ENCODE measurements around the gene KRTAP16-1.

The KRTAP16-1 gene

DNA sequence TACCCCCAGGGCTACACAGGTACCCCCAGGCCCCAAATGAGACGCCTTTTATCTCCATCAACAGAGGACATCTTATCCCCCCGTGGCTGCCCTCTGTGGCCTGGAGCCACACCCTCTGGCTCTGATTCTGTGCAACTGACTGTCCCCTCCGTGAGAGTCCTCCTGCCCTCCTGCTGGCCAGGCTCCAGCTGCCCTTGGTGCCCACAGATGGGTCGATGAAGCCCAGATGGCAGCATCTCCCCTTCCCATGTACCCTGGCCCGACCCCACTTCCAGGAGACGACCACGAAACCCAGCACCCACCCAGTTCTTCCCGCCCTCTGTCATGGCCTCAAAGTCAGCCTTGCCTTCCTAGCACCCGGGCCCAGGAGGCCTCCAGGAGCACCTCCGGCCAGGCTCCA is 16.0 kb upstream of the KRTAP16-1 start:
- WGBS (ENCODE audit: extremely low coverage, insufficient coverage, insufficient read length): no CpG with 5 or more reads among the region's 10 CpGs

DNA sequence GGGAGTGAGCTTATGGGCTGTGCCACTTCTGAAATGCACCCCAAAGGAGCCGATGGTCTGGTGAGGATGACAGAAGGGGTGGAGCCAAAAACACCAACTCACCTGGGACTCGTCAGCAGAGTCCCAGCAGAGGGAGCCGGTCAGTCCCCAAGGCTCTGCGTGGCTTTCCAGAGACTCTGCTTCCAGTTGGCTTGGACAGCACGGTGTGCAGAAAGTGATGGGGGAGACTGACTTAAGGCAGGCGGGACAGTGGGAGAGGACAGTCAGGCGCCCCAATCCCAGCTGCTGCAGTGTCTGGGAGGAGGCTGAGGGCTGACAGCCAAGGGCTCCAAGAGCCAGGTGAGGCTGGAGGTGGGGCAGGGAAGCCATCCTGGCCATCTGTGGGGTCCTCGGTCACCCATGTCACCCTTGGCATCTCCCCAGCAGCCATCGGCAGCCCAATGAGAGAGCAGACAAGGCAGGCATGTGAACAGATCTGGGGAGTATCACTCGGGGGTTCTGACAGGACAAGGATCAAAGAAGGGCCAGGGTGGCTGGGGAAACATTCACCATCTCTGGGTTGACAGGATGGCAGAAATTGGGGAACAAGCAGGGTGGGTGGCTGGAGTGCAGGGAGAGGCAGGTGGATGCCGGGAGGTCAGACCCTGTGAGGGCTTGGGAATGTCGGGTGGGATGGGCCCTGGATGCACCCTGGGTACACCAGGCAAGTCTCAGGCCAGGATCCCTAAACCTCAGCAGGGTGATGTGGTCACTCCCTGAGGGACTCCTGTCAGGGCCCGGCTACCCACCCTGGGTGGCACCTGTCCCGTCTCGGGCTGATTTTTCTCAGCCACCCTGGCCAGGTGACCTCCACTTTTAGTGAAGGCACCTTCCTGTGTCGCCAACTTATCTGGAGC is 15.3 kb upstream of the KRTAP16-1 start:
- no peak overlapping the region for H3K14ac ChIP-seq (ENCODE audit: low read length)
- H3K27ac ChIP-seq (ENCODE audit: low read depth, low read length): no peak overlapping the region
- no peaks in the 10 kb centered on the region for H3K36me3 ChIP-seq (ENCODE audit: control insufficient read depth in 1 of 2, insufficient read depth in 2 of 2, low read length in 2 of 2)
- H2BK12ac ChIP-seq (ENCODE audit: low read length): peak overlapping the region; percentile 33
- H4K8ac ChIP-seq (ENCODE audit: low read depth, low read length): no peak overlapping the region
- H2BK120ac ChIP-seq (ENCODE audit: insufficient read depth, low read length, poor library complexity): no peak overlapping the region
- H3K4me1 ChIP-seq (ENCODE audit: control insufficient read depth in 1 of 2, insufficient read depth in 2 of 2, low read length in 2 of 2): peaks cover 6 to 8% of the 10 kb centered on the region in 2 experiments
- no peak overlapping the region for H2BK5ac ChIP-seq (ENCODE audit: low read depth, low read length, poor library complexity)
- H3K79me1 ChIP-seq (ENCODE audit: low read length): peaks cover 2% of the 10 kb centered on the region
- no peak overlapping the region for H3K18ac ChIP-seq (ENCODE audit: low read length)
- H3K79me2 ChIP-seq (ENCODE audit: control insufficient read depth, insufficient read depth, low read length, poor library complexity): no peaks in the 10 kb centered on the region
- no peak overlapping the region for H3K4me2 ChIP-seq (ENCODE audit: low read length)
- H3K9ac ChIP-seq (ENCODE audit: low read length): no peak overlapping the region
- no CpG with 5 or more reads among the region's 16 CpGs for WGBS (ENCODE audit: extremely low coverage, insufficient coverage, insufficient read length)
- DNase-seq: peak in 1 of 2 donors; percentile 48
- H3K9me3 ChIP-seq (ENCODE audit: insufficient read depth, low read depth, low read length): no peaks in the 10 kb centered on the region
- no peak overlapping the region for H4K12ac ChIP-seq (ENCODE audit: low read depth, low read length)
- no peak overlapping the region for H3K4me3 ChIP-seq (ENCODE audit: low read depth, low read length)
- H4K91ac ChIP-seq (ENCODE audit: low read depth, low read length): no peak overlapping the region
- no peak overlapping the region for H2AFZ ChIP-seq (ENCODE audit: insufficient read depth, low read length, poor library complexity)
- H3K4ac ChIP-seq (ENCODE audit: low read depth, low read length): no peak overlapping the region
- no peak overlapping the region for H3K23ac ChIP-seq (ENCODE audit: low read length)
- no peaks in the 10 kb centered on the region for H3K27me3 ChIP-seq (ENCODE audit: insufficient read depth, low read length)
- peak overlapping the region; percentile 3 for H2AK5ac ChIP-seq (ENCODE audit: low read length)

More for the DNA sequence above, 16.0 kb upstream of the KRTAP16-1 start:
- Histone ChIP-seq H3K4ac (ENCODE audit: low read depth, low read length) (no peak overlapping the region), H3K9ac (ENCODE audit: low read length) (no peak overlapping the region), H3K36me3 (ENCODE audit: control insufficient read depth in 1 of 2, insufficient read depth in 2 of 2, low read length in 2 of 2) (no peaks in the 10 kb centered on the region), H3K79me1 (ENCODE audit: low read length) (peaks cover 2% of the 10 kb centered on the region), H4K91ac (ENCODE audit: low read depth, low read length) (no peak overlapping the region), H4K8ac (ENCODE audit: low read depth, low read length) (no peak overlapping the region), H3K79me2 (ENCODE audit: control insufficient read depth, insufficient read depth, low read length, poor library complexity) (no peaks in the 10 kb centered on the region), H3K23ac (ENCODE audit: low read length) (no peak overlapping the region), H2AK5ac (ENCODE audit: low read length) (no peak overlapping the region), H2AFZ (ENCODE audit: insufficient read depth, low read length, poor library complexity) (no peak overlapping the region), H3K27me3 (ENCODE audit: insufficient read depth, low read length) (no peaks in the 10 kb centered on the region), H2BK120ac (ENCODE audit: insufficient read depth, low read length, poor library complexity) (no peak overlapping the region), H3K4me1 (ENCODE audit: control insufficient read depth in 1 of 2, insufficient read depth in 2 of 2, low read length in 2 of 2) (peaks cover 6 to 8% of the 10 kb centered on the region in 2 experiments), H3K4me3 (ENCODE audit: low read depth, low read length) (no peak overlapping the region), H3K9me3 (ENCODE audit: insufficient read depth, low read depth, low read length) (no peaks in the 10 kb centered on the region), H2BK5ac (ENCODE audit: low read depth, low read length, poor library complexity) (no peak overlapping the region), H3K27ac (ENCODE audit: low read depth, low read length) (no peak overlapping the region), H3K14ac (ENCODE audit: low read length) (no peak overlapping the region), H2BK12ac (ENCODE audit: low read length) (no peak overlapping the region), H3K4me2 (ENCODE audit: low read length) (no peak overlapping the region), H4K12ac (ENCODE audit: low read depth, low read length) (no peak overlapping the region), H3K18ac (ENCODE audit: low read length) (no peak overlapping the region)
- DNase-seq: no peak

GRCh38 chr17:41322903-41323895 is 14.1 kb upstream of the KRTAP16-1 start:
- Histone ChIP-seq H3K9ac (ENCODE audit: low read length) (no peak overlapping the region), H3K27ac (ENCODE audit: low read depth, low read length) (no peak overlapping the region), H2AFZ (ENCODE audit: insufficient read depth, low read length, poor library complexity) (no peak overlapping the region), H4K91ac (ENCODE audit: low read depth, low read length) (peak overlapping the region; percentile 5), H4K12ac (ENCODE audit: low read depth, low read length) (no peak overlapping the region), H3K18ac (ENCODE audit: low read length) (no peak overlapping the region), H3K36me3 (ENCODE audit: control insufficient read depth in 1 of 2, insufficient read depth in 2 of 2, low read length in 2 of 2) (no peaks in the 10 kb centered on the region), H3K4ac (ENCODE audit: low read depth, low read length) (no peak overlapping the region), H3K23ac (ENCODE audit: low read length) (no peak overlapping the region), H2BK5ac (ENCODE audit: low read depth, low read length, poor library complexity) (no peak overlapping the region), H3K9me3 (ENCODE audit: insufficient read depth, low read depth, low read length) (no peaks in the 10 kb centered on the region), H2BK12ac (ENCODE audit: low read length) (peak overlapping the region; percentile 23), H3K4me1 (ENCODE audit: control insufficient read depth in 1 of 2, insufficient read depth in 2 of 2, low read length in 2 of 2) (peaks cover 6 to 8% of the 10 kb centered on the region in 2 experiments), H3K14ac (ENCODE audit: low read length) (no peak overlapping the region), H3K4me3 (ENCODE audit: low read depth, low read length) (no peak overlapping the region), H2BK120ac (ENCODE audit: insufficient read depth, low read length, poor library complexity) (no peak overlapping the region), H3K27me3 (ENCODE audit: insufficient read depth, low read length) (no peaks in the 10 kb centered on the region), H3K79me1 (ENCODE audit: low read length) (peaks cover 2% of the 10 kb centered on the region), H4K8ac (ENCODE audit: low read depth, low read length) (no peak overlapping the region), H3K4me2 (ENCODE audit: low read length) (no peak overlapping the region), H3K79me2 (ENCODE audit: control insufficient read depth, insufficient read depth, low read length, poor library complexity) (no peaks in the 10 kb centered on the region), H2AK5ac (ENCODE audit: low read length) (peak overlapping the region; percentile 51)
- peak; percentile 79 to 89 for DNase-seq
- no CpG with 5 or more reads among the region's 11 CpGs for WGBS (ENCODE audit: extremely low coverage, insufficient coverage, insufficient read length)

GRCh38 chr17:41322094-41322902 is 13.2 kb upstream of the KRTAP16-1 start:
- H4K8ac ChIP-seq (ENCODE audit: low read depth, low read length): no peak overlapping the region
- H3K23ac ChIP-seq (ENCODE audit: low read length): no peak overlapping the region
- H3K36me3 ChIP-seq (ENCODE audit: control insufficient read depth in 1 of 2, insufficient read depth in 2 of 2, low read length in 2 of 2): no peaks in the 10 kb centered on the region
- H4K12ac ChIP-seq (ENCODE audit: low read depth, low read length): no peak overlapping the region
- H3K27me3 ChIP-seq (ENCODE audit: insufficient read depth, low read length): no peaks in the 10 kb centered on the region
- no peak overlapping the region for H4K91ac ChIP-seq (ENCODE audit: low read depth, low read length)
- H3K4ac ChIP-seq (ENCODE audit: low read depth, low read length): no peak overlapping the region
- peaks cover 2% of the 10 kb centered on the region for H3K79me1 ChIP-seq (ENCODE audit: low read length)
- no peak overlapping the region for H3K4me2 ChIP-seq (ENCODE audit: low read length)
- H2AK5ac ChIP-seq (ENCODE audit: low read length): no peak overlapping the region
- H2BK12ac ChIP-seq (ENCODE audit: low read length): no peak overlapping the region
- no peak overlapping the region for H2BK120ac ChIP-seq (ENCODE audit: insufficient read depth, low read length, poor library complexity)
- H2BK5ac ChIP-seq (ENCODE audit: low read depth, low read length, poor library complexity): no peak overlapping the region
- no peak overlapping the region for H2AFZ ChIP-seq (ENCODE audit: insufficient read depth, low read length, poor library complexity)
- H3K9ac ChIP-seq (ENCODE audit: low read length): no peak overlapping the region
- H3K18ac ChIP-seq (ENCODE audit: low read length): no peak overlapping the region
- WGBS (ENCODE audit: extremely low coverage, insufficient coverage, insufficient read length): no CpG with 5 or more reads among the region's 5 CpGs
- H3K14ac ChIP-seq (ENCODE audit: low read length): no peak overlapping the region
- H3K79me2 ChIP-seq (ENCODE audit: control insufficient read depth, insufficient read depth, low read length, poor library complexity): no peaks in the 10 kb centered on the region
- peaks cover 6 to 8% of the 10 kb centered on the region in 2 experiments for H3K4me1 ChIP-seq (ENCODE audit: control insufficient read depth in 1 of 2, insufficient read depth in 2 of 2, low read length in 2 of 2)
- H3K27ac ChIP-seq (ENCODE audit: low read depth, low read length): no peak overlapping the region
- no peaks in the 10 kb centered on the region for H3K9me3 ChIP-seq (ENCODE audit: insufficient read depth, low read depth, low read length)
- no peak overlapping the region for H3K4me3 ChIP-seq (ENCODE audit: low read depth, low read length)
- peak in 1 of 2 donors; percentile 70 for DNase-seq
